ENCODE measurements around the gene ELOA2. TPM values are rescaled to one million over a fixed set of nuclear protein-coding genes. Genes with fewer than 3 reads are reported as not detected.
"Not testable (repeated sequence)": the region's sequence is repeated elsewhere in the genome, so short reads cannot be mapped to it uniquely, and the experiment has no call there.

The ELOA2 gene
- polyA plus RNA-seq, 1 donor: 0.01 TPM

DNA sequence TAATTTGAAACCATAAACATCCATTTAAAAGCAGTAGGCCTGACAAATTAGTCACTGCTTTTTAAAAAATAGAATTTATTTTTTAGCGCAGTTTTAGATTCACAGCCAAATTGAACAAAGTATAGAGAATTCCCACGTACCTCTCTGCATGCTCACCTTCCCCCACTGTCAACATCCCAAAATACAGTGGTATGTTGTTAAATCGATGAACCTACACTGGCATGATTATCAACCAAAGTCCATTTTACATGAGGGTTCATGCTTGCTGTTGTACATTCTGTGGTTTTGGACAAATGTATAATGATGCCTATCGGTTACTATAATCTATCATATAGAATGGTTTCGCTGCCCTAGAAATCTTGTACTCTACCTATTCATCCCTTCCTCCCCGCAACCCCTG lies 5.6 kb upstream of the ELOA2 start:
- Histone ChIP-seq H3K9me3 (ENCODE audit: control insufficient read depth, low read depth, low read length) (no peaks in the 10 kb centered on the region), H3K27me3 (ENCODE audit: control insufficient read depth, insufficient read depth, low read length) (no peaks in the 10 kb centered on the region), H3K4me3 (ENCODE audit: low read length) (no peak overlapping the region), H3K4me1 (ENCODE audit: control insufficient read depth, insufficient read depth, low read length) (no peaks in the 10 kb centered on the region), H3K27ac (ENCODE audit: low read length) (no peak overlapping the region), H3K36me3 (ENCODE audit: control insufficient read depth, insufficient read depth, low read length) (no peaks in the 10 kb centered on the region)
- WGBS (ENCODE audit: insufficient coverage, low lambda C conversion rate): 87% methylated on average over 5 of the region's 6 CpGs
- DNase-seq: no peak

DNA sequence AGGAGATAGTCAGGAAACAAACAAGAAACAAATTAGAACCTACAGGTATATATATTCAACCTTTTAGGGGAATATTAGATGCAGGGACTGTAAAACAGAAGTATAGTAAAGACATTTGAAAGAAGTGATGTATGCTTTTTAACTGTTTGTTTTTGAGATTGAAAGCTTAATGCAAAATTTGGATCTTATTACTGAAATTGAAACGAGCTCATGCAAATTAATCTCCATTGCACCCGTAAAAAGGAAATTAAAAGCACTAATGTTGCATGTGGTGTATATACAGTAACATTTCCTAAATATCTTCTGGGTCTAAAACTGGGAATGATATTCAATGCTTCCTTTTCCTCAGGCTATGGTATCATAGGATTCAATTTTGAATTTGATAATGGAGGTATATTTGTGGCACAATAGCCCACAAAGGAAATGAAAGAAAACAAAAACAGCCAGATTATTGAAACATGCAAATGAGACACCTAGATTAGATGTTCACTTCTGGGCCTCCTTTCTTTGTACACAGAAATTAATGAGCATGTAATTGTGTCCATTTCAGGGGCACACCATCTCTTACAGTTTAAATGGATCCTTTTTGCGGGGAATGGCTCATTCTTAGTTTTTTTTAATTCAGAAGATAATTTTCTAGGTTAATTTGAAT lies 1.6 kb upstream of the ELOA2 start:
- H3K27ac ChIP-seq (ENCODE audit: low read length): no peak overlapping the region
- no peaks in the 10 kb centered on the region for H3K4me1 ChIP-seq (ENCODE audit: control insufficient read depth, insufficient read depth, low read length)
- peaks cover 21% of the 10 kb centered on the region for H3K9me3 ChIP-seq (ENCODE audit: control insufficient read depth, low read depth, low read length)
- no peaks in the 10 kb centered on the region for H3K27me3 ChIP-seq (ENCODE audit: control insufficient read depth, insufficient read depth, low read length)
- DNase-seq: no peak
- no peak overlapping the region for H3K4me3 ChIP-seq (ENCODE audit: low read length)
- WGBS (ENCODE audit: insufficient coverage, low lambda C conversion rate): 83% methylated on average over 1 of the region's 3 CpGs
- H3K36me3 ChIP-seq (ENCODE audit: control insufficient read depth, insufficient read depth, low read length): no peaks in the 10 kb centered on the region

DNA sequence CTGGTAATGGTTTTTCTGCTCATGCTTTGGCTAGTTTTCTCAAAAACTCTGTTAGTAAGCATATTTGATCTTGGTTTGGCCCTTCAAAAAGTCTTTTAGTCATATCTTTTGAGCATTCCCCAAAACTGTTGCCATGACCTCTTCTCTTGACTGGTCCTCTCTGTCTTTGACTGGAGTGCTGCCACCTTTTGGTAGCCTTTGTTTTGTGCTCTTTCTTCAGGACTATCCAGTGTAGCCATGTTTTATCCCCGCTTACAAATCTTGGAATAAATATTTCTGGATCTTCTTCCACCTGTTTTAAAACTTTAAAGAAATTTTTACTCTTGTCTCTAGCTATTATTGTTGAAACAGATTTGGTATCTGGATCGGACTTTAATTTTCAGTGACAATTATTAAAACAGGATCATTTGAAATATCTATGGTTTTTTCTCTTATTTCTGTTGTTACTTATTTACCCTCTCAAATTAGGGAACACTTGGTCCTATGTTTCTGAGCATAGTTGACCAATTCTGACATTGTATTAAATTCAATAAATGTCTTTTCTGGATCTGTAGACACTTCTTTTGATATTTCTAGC lies 965 bp upstream of the ELOA2 start:
- no peaks in the 10 kb centered on the region for H3K36me3 ChIP-seq (ENCODE audit: control insufficient read depth, insufficient read depth, low read length)
- no peak for DNase-seq
- no peaks in the 10 kb centered on the region for H3K27me3 ChIP-seq (ENCODE audit: control insufficient read depth, insufficient read depth, low read length)
- H3K27ac ChIP-seq (ENCODE audit: low read length): no peak overlapping the region
- H3K4me3 ChIP-seq (ENCODE audit: low read length): no peak overlapping the region
- no CpG with 5 or more reads among the region's 2 CpGs for WGBS (ENCODE audit: insufficient coverage, low lambda C conversion rate)
- H3K9me3 ChIP-seq (ENCODE audit: control insufficient read depth, low read depth, low read length): peaks cover 21% of the 10 kb centered on the region
- no peaks in the 10 kb centered on the region for H3K4me1 ChIP-seq (ENCODE audit: control insufficient read depth, insufficient read depth, low read length)

DNA sequence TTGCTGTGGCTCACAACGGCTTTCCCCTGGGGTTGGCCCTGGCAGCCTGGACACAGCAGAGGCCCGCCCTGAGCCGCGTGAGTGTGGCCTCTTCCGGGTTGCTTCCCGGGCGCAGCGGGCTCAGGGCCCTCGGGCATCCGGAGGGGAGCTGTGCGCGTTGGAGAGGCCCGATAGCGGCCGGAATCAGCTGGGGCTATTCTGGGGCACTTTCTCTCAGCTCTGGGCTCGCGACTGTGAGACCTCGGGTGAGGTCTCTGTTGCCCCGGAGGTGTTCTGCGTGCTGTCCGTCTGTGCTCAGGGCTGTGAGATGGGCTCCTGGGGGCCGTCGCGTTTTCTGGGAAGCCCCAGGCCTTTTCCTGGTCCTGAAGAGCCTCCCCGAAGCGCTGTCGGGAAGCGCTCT lies 830 bp downstream of the ELOA2 start:
- no CpG with 5 or more reads among the region's 28 CpGs for WGBS (ENCODE audit: insufficient coverage, low lambda C conversion rate)
- not testable (repeated sequence) for H3K4me1 ChIP-seq (ENCODE audit: control insufficient read depth, insufficient read depth, low read length); DNase-seq; H3K36me3 ChIP-seq (ENCODE audit: control insufficient read depth, insufficient read depth, low read length); H3K27ac ChIP-seq (ENCODE audit: low read length); H3K4me3 ChIP-seq (ENCODE audit: low read length); H3K27me3 ChIP-seq (ENCODE audit: control insufficient read depth, insufficient read depth, low read length)
- peaks cover 21% of the 10 kb centered on the region for H3K9me3 ChIP-seq (ENCODE audit: control insufficient read depth, low read depth, low read length)

DNA sequence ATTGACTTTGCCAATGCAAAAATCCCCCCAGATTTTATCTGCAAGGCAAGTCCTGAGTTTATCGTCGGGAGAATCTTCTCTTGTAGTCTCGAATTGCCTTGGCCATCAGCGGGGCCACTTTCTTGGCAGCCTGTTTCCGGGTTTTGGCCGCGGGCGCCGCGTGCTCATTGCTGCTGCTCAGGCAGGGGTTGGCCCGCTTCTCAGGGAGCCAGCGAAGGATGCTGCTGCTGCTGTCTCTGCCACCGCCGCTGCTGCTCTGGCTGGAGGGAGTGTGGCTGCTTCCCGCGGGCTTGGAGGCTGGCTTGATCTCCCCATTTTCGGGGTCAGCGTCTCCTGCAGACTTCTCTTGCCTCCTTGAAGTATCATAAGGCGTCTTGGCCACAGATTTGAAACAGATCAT lies 2.5 kb downstream of the ELOA2 start:
- no CpG with 5 or more reads among the region's 19 CpGs for WGBS (ENCODE audit: insufficient coverage, low lambda C conversion rate)
- no peak overlapping the region for H3K27ac ChIP-seq (ENCODE audit: low read length)
- no peaks in the 10 kb centered on the region for H3K27me3 ChIP-seq (ENCODE audit: control insufficient read depth, insufficient read depth, low read length)
- H3K4me3 ChIP-seq (ENCODE audit: low read length): no peak overlapping the region
- DNase-seq: no peak
- H3K9me3 ChIP-seq (ENCODE audit: control insufficient read depth, low read depth, low read length): peaks cover 21% of the 10 kb centered on the region
- no peaks in the 10 kb centered on the region for H3K4me1 ChIP-seq (ENCODE audit: control insufficient read depth, insufficient read depth, low read length)
- H3K36me3 ChIP-seq (ENCODE audit: control insufficient read depth, insufficient read depth, low read length): no peaks in the 10 kb centered on the region

DNA sequence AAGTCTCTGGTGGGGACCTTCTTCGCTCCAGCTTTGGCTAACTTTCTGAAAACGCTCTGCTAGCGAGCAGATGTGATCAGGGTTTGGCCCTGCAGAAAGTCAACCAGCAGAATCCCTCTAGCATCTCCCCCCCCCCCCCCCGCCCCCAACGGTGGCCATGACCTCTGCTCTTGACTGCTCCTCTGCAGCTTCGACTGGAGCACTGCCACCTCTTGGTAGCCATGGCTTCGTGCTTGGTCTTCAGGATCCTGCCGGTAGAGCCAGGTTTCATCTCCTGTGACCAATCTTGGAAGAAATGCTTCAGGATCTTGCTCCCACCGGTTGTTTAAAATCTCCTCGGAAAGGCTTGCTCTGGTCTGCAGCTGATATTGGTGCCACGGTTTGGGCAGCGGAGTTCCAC lies 4.5 kb downstream of the ELOA2 start:
- not testable (repeated sequence) for H3K27ac ChIP-seq (ENCODE audit: low read length); H3K36me3 ChIP-seq (ENCODE audit: control insufficient read depth, insufficient read depth, low read length); H3K4me3 ChIP-seq (ENCODE audit: low read length); DNase-seq; H3K27me3 ChIP-seq (ENCODE audit: control insufficient read depth, insufficient read depth, low read length); H3K4me1 ChIP-seq (ENCODE audit: control insufficient read depth, insufficient read depth, low read length)
- H3K9me3 ChIP-seq (ENCODE audit: control insufficient read depth, low read depth, low read length): peaks cover 21% of the 10 kb centered on the region
- no CpG with 5 or more reads among the region's 12 CpGs for WGBS (ENCODE audit: insufficient coverage, low lambda C conversion rate)

DNA sequence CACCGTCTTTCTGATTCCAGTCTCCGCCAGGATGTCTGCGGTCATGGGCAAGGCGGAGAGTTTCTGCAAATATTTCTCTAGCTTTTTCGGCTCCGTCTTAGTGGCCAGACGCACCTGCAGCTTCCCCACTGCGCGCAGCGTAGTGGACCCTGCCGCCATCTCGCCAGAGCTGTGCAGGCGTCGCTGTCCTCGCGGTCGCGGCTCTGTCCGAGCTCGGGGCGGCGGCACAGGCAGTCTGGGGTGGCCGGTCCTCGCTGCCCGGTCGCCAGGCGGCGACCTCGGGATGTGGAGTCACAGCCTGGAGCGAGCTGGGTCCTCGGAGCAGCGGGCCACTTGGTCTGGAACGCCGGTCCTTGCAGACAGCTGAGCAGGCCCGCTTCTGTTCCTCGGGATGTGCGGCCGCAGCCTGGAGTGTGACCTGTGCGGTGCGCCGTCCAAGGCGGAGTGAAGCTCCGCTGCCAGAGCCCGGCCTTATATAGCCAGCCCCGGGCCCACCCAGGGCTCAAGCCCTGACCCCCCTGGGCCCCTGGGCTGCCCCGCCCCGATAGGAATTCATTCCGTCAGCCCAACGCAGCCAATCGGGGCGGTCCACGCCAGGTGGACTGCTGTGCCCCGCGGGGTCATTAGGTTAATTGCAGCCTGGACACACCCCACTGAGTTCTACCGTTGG lies 5.6 kb downstream of the ELOA2 start:
- not testable (repeated sequence) for DNase-seq; H3K4me3 ChIP-seq (ENCODE audit: low read length); H3K36me3 ChIP-seq (ENCODE audit: control insufficient read depth, insufficient read depth, low read length); H3K27ac ChIP-seq (ENCODE audit: low read length); H3K4me1 ChIP-seq (ENCODE audit: control insufficient read depth, insufficient read depth, low read length); H3K27me3 ChIP-seq (ENCODE audit: control insufficient read depth, insufficient read depth, low read length)
- no CpG with 5 or more reads among the region's 55 CpGs for WGBS (ENCODE audit: insufficient coverage, low lambda C conversion rate)
- H3K9me3 ChIP-seq (ENCODE audit: control insufficient read depth, low read depth, low read length): peaks cover 15% of the 10 kb centered on the region

DNA sequence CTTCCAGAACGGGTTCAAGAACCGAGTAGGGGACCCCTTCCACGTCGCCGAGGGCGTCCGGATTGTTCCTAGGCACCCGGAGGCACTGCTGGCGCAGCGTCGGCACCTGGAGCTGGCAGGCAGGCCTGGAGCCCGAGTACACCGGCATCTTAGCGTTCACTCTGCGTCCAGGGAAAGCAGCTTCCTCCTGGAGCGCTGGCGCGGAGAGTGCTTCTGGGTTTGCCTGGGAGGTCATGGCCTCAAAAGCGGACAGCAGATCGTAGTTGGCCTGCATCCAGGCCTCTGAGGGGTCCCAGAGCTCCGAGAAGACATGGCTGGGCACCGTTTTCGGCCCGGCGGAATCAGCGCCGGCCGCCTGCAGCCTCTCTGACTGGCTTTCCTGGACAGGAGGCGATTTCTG lies 6.7 kb downstream of the ELOA2 start:
- H3K27ac ChIP-seq (ENCODE audit: low read length); DNase-seq; H3K27me3 ChIP-seq (ENCODE audit: control insufficient read depth, insufficient read depth, low read length); H3K36me3 ChIP-seq (ENCODE audit: control insufficient read depth, insufficient read depth, low read length); H3K4me1 ChIP-seq (ENCODE audit: control insufficient read depth, insufficient read depth, low read length); H3K4me3 ChIP-seq (ENCODE audit: low read length); H3K9me3 ChIP-seq (ENCODE audit: control insufficient read depth, low read depth, low read length): not testable (repeated sequence)
- no CpG with 5 or more reads among the region's 29 CpGs for WGBS (ENCODE audit: insufficient coverage, low lambda C conversion rate)

DNA sequence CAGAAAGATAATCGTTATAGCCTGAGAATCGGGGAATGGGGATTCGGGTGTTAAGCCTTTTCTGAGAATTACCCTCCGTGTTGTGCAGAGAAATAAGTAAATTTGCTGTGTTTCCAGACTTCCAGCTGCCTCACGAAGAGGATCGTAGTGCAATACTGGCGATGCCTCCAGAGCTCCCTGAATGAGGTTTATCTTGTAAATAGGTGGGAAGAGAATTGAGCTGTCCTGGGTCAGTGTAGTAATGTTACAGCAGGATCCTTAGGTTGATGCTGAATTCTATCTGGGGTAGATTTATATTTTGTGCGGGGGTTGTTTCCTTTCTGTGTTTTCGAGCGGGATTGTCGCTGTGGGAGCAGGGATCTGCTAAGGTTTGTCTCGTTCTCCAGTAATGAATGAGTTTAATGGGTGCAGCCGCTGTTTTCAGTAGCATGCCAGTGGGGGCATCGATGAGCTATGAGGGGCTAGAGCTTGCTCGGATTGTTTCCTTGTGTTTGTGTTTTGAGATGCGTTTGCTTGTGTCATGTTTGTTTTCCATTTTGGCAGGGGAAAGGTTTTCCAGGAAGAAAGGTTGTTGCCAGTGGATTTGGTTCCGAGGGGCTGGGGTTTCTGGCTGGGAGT lies 9.8 kb downstream of the ELOA2 start:
- not testable (repeated sequence) for H3K4me3 ChIP-seq (ENCODE audit: low read length); H3K27ac ChIP-seq (ENCODE audit: low read length); H3K9me3 ChIP-seq (ENCODE audit: control insufficient read depth, low read depth, low read length); H3K36me3 ChIP-seq (ENCODE audit: control insufficient read depth, insufficient read depth, low read length); DNase-seq; H3K4me1 ChIP-seq (ENCODE audit: control insufficient read depth, insufficient read depth, low read length); H3K27me3 ChIP-seq (ENCODE audit: control insufficient read depth, insufficient read depth, low read length)
- WGBS (ENCODE audit: insufficient coverage, low lambda C conversion rate): 81% methylated on average over 3 of the region's 17 CpGs

DNA sequence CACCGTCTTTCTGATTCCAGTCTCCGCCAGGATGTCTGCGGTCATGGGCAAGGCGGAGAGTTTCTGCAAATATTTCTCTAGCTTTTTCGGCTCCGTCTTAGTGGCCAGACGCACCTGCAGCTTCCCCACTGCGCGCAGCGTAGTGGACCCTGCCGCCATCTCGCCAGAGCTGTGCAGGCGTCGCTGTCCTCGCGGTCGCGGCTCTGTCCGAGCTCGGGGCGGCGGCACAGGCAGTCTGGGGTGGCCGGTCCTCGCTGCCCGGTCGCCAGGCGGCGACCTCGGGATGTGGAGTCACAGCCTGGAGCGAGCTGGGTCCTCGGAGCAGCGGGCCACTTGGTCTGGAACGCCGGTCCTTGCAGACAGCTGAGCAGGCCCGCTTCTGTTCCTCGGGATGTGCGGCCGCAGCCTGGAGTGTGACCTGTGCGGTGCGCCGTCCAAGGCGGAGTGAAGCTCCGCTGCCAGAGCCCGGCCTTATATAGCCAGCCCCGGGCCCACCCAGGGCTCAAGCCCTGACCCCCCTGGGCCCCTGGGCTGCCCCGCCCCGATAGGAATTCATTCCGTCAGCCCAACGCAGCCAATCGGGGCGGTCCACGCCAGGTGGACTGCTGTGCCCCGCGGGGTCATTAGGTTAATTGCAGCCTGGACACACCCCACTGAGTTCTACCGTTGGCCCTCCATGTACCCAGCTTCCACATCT lies 11.5 kb downstream of the ELOA2 start:
- H3K27ac ChIP-seq (ENCODE audit: low read length); H3K36me3 ChIP-seq (ENCODE audit: control insufficient read depth, insufficient read depth, low read length); H3K9me3 ChIP-seq (ENCODE audit: control insufficient read depth, low read depth, low read length); H3K27me3 ChIP-seq (ENCODE audit: control insufficient read depth, insufficient read depth, low read length); H3K4me3 ChIP-seq (ENCODE audit: low read length); H3K4me1 ChIP-seq (ENCODE audit: control insufficient read depth, insufficient read depth, low read length); DNase-seq: not testable (repeated sequence)
- no CpG with 5 or more reads among the region's 55 CpGs for WGBS (ENCODE audit: insufficient coverage, low lambda C conversion rate)
